Activated CD4-positive, alpha-beta T cell treated with anti-CD3 and anti-CD28 coated beads, Interleukin-2, amount 10 ng/mL, durations not matched to agents 7 days and 5 days (primary cell): ENCODE measurements around the gene BTBD9. TPM values are rescaled to one million over a fixed set of nuclear protein-coding genes. Genes with fewer than 3 reads are reported as not detected.

Experiments
- CTCF ChIA-PET: fragments of 350-600 bp; sonication (Branson Sonifier 250); formaldehyde crosslinking; loops from one replicate; lab custom pipeline; 2021; ENCODE audit warnings: antibody characterized with exemption; lab: Charles Lee
- POLR2A ChIA-PET: fragments of 350-600 bp; sonication (Branson Sonifier 250); formaldehyde crosslinking; loops from one replicate; lab custom pipeline; 2021; ENCODE audit warnings: antibody characterized with exemption; lab: Charles Lee
- DNase-seq: peaks from one replicate; pipeline ENCODE4 v3.0.0-alpha.2; 2020
- H3K27ac Mint-ChIP-seq: one replicate; pipeline ENCODE4 v1.8.0; 2021; ENCODE audit warnings: mild to moderate bottlenecking, moderate library complexity, mixed read lengths
- H3K27me3 Mint-ChIP-seq: one replicate; pipeline ENCODE4 v1.8.0; 2021; ENCODE audit warnings: mixed read lengths
- H3K36me3 Mint-ChIP-seq: one replicate; pipeline ENCODE4 v1.8.0; 2021; ENCODE audit warnings: low read depth, mixed read lengths
- H3K4me1 Mint-ChIP-seq: one replicate; pipeline ENCODE4 v1.8.0; 2021; ENCODE audit warnings: mixed read lengths
- H3K4me3 Mint-ChIP-seq: one replicate; pipeline ENCODE4 v1.8.0; 2021; ENCODE audit warnings: mild to moderate bottlenecking, moderate library complexity, mixed read lengths
- H3K9me3 Mint-ChIP-seq: one replicate; pipeline ENCODE4 v1.8.0; 2021; ENCODE audit warnings: mixed read lengths
- total RNA-seq, 2 experiments: library from RNA; stranded (reverse); gene quantifications; one replicate each; pipeline ENCODE4 v1.2.3, GENCODE V29; 2021

Gene BTBD9
- total RNA-seq, 2 experiments from 2014 or later = 12.0 to 12.6 TPM

DNA sequence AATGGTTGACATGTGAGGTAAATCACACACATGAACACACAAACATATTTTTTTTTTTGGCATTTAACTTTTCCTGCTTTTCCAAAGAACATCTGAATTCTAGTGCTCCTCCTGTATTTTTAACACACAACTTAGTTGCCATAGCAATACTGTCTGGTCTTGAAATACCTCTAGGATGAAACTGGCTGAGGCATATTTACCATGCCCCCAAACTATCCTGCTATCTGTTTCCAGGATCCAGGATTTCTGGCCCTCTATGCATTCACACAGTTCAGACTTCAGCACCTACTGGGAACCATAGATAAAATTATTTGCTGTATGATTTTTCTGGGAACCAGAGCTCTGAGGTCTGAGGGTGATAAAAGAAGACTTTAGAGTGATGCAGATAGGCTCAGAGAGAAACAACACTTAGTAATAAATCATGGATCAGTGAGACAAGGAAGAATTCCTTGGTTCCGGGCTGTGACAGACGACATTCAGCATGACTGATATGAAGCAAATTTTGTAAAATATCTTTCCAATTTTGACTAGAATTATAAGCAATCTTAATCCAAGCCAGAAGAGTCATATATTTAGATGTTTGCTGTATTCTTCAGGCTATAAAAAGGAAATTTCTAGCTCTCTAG, 359.7 kb downstream of the BTBD9 start:
- H3K9me3 Mint-ChIP-seq = no peaks in the 10 kb centered on the region
- H3K27me3 Mint-ChIP-seq = no peaks in the 10 kb centered on the region
- no peak for DNase-seq
- ChIA-PET CTCF (interaction anchor here (1.1 kb wide), 1 partner anchor 30 kb away, joined by 3 read pairs; no protein-coding TSS in a partner anchor), POLR2A (no interaction called here)
- peaks cover 5% of the 10 kb centered on the region for H3K4me1 Mint-ChIP-seq
- H3K36me3 Mint-ChIP-seq = no peaks in the 10 kb centered on the region
- H3K4me3 Mint-ChIP-seq = no peak overlapping the region
- no peak overlapping the region for H3K27ac Mint-ChIP-seq

GRCh38 chr6:38279423-38279822, 360.3 kb downstream of the BTBD9 start:
- DNase-seq = no peak
- Mint-ChIP-seq H3K4me1 (peaks cover 2% of the 10 kb centered on the region), H3K36me3 (no peaks in the 10 kb centered on the region), H3K9me3 (no peaks in the 10 kb centered on the region), H3K4me3 (no peak overlapping the region), H3K27ac (no peak overlapping the region), H3K27me3 (no peaks in the 10 kb centered on the region)
- ChIA-PET CTCF (interaction anchor here (1.1 kb wide), 1 partner anchor 31 kb away, joined by 3 read pairs; no protein-coding TSS in a partner anchor), POLR2A (no interaction called here)

- Mint-ChIP-seq H3K27ac (no peak overlapping the region), H3K9me3 (no peaks in the 10 kb centered on the region), H3K36me3 (no peaks in the 10 kb centered on the region), H3K4me3 (no peak overlapping the region), H3K27me3 (no peaks in the 10 kb centered on the region), H3K4me1 (peaks cover 3% of the 10 kb centered on the region)
- no peak for DNase-seq
- ChIA-PET CTCF (no interaction called here), POLR2A (no interaction called here)
Measured at GRCh38 chr6:38273325-38273724, 366.4 kb downstream of the BTBD9 start.

DNA sequence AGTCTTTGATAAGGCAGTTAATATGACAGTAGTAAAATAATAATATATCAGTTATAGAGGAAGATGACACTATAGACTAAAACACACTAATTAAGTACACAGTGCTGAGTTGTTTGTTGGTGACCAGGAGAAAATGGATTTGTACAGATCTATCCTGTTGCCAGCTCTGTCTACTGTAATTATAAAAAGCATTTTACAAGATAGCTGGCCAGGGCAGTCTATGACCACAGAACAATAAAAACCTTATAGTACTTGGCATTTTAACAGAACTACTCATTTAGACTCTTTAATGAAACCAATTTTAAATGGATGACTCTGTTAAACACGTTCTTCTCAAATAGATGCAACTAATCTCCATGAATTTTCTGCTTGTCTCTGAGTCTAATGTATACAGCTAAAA, 367.5 kb downstream of the BTBD9 start:
- H3K9me3 Mint-ChIP-seq = no peaks in the 10 kb centered on the region
- H3K36me3 Mint-ChIP-seq = no peaks in the 10 kb centered on the region
- ChIA-PET POLR2A (no interaction called here), CTCF (no interaction called here)
- H3K4me3 Mint-ChIP-seq = no peak overlapping the region
- no peaks in the 10 kb centered on the region for H3K27me3 Mint-ChIP-seq
- DNase-seq = no peak
- no peak overlapping the region for H3K27ac Mint-ChIP-seq
- peaks cover 3% of the 10 kb centered on the region for H3K4me1 Mint-ChIP-seq

DNA sequence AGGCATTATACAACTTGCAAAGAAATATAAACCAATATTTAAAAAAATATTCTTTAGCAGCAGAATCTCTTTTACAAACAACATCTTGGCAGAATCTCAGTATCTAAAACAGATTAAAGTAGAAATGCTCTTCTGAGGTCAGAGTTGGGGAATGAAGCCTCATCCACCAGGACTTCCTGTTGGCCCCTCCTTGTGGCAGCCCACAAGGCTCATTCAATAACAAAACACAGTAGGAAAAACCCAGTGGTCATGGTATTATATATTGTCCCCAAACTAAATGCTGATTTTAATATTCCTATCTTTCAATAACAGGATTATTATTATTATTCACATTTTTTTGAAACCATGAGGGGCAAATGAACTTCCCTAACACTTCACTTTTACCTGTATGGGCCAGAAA, 368.6 kb downstream of the BTBD9 start:
- Mint-ChIP-seq H3K4me1 (peaks cover 3% of the 10 kb centered on the region), H3K4me3 (no peak overlapping the region), H3K27ac (no peak overlapping the region), H3K27me3 (no peaks in the 10 kb centered on the region), H3K36me3 (no peaks in the 10 kb centered on the region), H3K9me3 (no peaks in the 10 kb centered on the region)
- ChIA-PET CTCF (interaction anchor here (0.6 to 0.7 kb wide), 3 partner anchors 285 to 1396 kb away, joined by 3 to 4 read pairs (median 4); no protein-coding TSS in a partner anchor), POLR2A (no interaction called here)
- DNase-seq = no peak

DNA sequence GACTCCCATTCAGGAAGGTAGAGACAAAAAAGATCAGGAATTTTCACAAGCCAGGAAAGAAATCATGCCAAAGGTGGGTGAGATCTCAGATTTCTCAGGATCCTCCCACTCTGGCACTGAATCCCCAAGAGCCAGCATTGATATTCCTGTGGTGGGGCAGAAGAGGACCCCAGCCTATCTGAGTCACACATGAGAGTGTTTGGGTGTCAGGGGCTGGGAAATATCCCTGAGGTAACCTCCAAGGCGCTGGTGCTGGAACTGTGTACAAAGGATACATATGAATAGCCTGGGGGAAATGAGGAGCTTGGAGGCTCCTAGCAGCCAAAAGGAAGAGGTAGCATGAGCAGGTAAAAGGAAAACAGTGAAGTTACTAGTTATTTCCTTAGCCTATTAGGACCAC, 369.4 kb downstream of the BTBD9 start:
- Mint-ChIP-seq H3K9me3 (no peaks in the 10 kb centered on the region), H3K36me3 (no peaks in the 10 kb centered on the region), H3K27ac (no peak overlapping the region), H3K27me3 (no peaks in the 10 kb centered on the region), H3K4me3 (no peak overlapping the region), H3K4me1 (peaks cover 3% of the 10 kb centered on the region)
- POLR2A ChIA-PET = no interaction called here
- DNase-seq = no peak
- CTCF ChIA-PET = no interaction called here

DNA sequence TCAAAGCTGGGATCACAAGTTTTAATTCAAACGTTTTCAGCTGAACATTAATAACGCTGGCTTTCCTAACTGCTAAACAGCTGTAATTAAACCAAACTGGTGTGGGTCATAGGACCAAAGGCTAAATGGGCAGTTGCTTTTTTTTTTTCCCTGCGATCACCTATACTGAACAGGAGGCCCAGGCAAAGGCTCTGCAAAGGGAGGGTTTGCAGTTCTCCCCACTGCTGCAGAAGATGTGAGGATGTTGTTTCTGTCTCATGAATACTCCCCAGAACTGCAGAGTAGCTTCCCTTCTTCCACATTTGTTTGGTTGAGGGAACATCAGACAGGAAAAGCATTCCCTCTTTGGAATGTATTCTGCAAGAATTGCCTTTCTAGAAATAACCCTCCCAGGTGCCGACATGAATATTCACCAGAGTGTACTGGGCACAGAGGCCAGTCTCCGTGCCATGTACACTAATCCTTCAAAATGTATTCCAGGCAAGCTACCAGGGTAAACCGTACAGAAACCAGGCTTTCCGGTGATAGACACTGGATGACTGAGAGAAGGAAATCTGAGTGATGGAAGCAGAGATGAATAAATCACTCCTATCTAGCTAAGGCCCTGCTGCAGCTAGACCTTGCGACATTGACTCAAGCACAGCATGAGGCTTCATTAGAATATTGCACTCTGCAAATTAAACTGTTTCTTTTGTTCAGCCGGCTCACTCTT, 370.1 kb downstream of the BTBD9 start:
- POLR2A ChIA-PET = no interaction called here
- H3K36me3 Mint-ChIP-seq = no peaks in the 10 kb centered on the region
- no peaks in the 10 kb centered on the region for H3K27me3 Mint-ChIP-seq

GRCh38 chr6:38268342-38268741, 371.4 kb downstream of the BTBD9 start:
- no peak for DNase-seq
- peaks cover 3% of the 10 kb centered on the region for H3K4me1 Mint-ChIP-seq
- H3K9me3 Mint-ChIP-seq = no peaks in the 10 kb centered on the region
- no peak overlapping the region for H3K27ac Mint-ChIP-seq
- no peaks in the 10 kb centered on the region for H3K27me3 Mint-ChIP-seq
- no peak overlapping the region for H3K4me3 Mint-ChIP-seq
- POLR2A ChIA-PET = no interaction called here
- no peaks in the 10 kb centered on the region for H3K36me3 Mint-ChIP-seq
- CTCF ChIA-PET = interaction anchor here (0.9 to 1.2 kb wide), 2 partner anchors 23 to 235 kb away, joined by 3 read pairs; no protein-coding TSS in a partner anchor

More for the DNA sequence above, 370.1 kb downstream of the BTBD9 start:
- no peak overlapping the region for H3K27ac Mint-ChIP-seq
- no peak for DNase-seq
- CTCF ChIA-PET = interaction anchor here (0.6 to 0.8 kb wide), 2 partner anchors 30 to 83 kb away, joined by 3 to 5 read pairs; no protein-coding TSS in a partner anchor
- H3K4me3 Mint-ChIP-seq = no peak overlapping the region
- no peaks in the 10 kb centered on the region for H3K9me3 Mint-ChIP-seq
- peaks cover 3% of the 10 kb centered on the region for H3K4me1 Mint-ChIP-seq

- no peak overlapping the region for H3K27ac Mint-ChIP-seq
- H3K27me3 Mint-ChIP-seq = no peaks in the 10 kb centered on the region
- POLR2A ChIA-PET = no interaction called here
- peaks cover 7% of the 10 kb centered on the region for H3K4me1 Mint-ChIP-seq
- CTCF ChIA-PET = interaction anchor here (0.6 kb wide), 1 partner anchor 408 kb away, joined by 3 read pairs; no protein-coding TSS in a partner anchor
- H3K4me3 Mint-ChIP-seq = no peak overlapping the region
- no peaks in the 10 kb centered on the region for H3K36me3 Mint-ChIP-seq
- no peaks in the 10 kb centered on the region for H3K9me3 Mint-ChIP-seq
- DNase-seq = no peak
Measured at GRCh38 chr6:38266921-38267354, 372.8 kb downstream of the BTBD9 start.

DNA sequence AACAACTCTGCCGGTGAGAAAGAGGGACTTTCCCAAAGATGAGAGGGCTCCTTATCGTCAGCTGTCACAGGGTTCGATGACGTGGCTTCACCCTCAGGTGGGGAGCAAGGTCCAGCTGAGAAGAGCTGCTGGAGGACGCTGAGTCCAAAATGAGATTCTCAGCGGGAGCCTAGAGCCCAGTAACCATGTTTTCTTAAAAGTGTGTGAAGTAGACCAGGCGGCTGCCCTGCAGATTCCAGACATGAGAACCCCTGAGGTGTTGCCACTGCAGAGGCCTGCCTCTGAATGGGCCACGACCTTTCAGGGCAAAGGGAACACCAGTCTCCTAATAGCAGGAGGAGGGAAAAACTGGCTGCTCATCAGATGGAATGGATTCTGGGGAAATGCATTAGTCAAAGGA, 375.1 kb downstream of the BTBD9 start:
- Mint-ChIP-seq H3K4me1 (peaks cover 7% of the 10 kb centered on the region), H3K4me3 (no peak overlapping the region), H3K27me3 (no peaks in the 10 kb centered on the region), H3K9me3 (no peaks in the 10 kb centered on the region), H3K36me3 (no peaks in the 10 kb centered on the region), H3K27ac (no peak overlapping the region)
- POLR2A ChIA-PET = no interaction called here
- DNase-seq = no peak
- CTCF ChIA-PET = no interaction called here

- no peak for DNase-seq
- Mint-ChIP-seq H3K9me3 (no peaks in the 10 kb centered on the region), H3K27me3 (no peaks in the 10 kb centered on the region), H3K4me3 (no peak overlapping the region), H3K27ac (no peak overlapping the region), H3K36me3 (no peaks in the 10 kb centered on the region), H3K4me1 (peaks cover 7% of the 10 kb centered on the region)
- POLR2A ChIA-PET = no interaction called here
- CTCF ChIA-PET = interaction anchor here (0.9 kb wide), 1 partner anchor 62 kb away, joined by 3 read pairs; no protein-coding TSS in a partner anchor
Measured at GRCh38 chr6:38262609-38263008, 377.1 kb downstream of the BTBD9 start.

GRCh38 chr6:38262026-38262425, 377.7 kb downstream of the BTBD9 start:
- Mint-ChIP-seq H3K4me3 (no peak overlapping the region), H3K9me3 (no peaks in the 10 kb centered on the region), H3K27ac (no peak overlapping the region), H3K27me3 (no peaks in the 10 kb centered on the region), H3K4me1 (peaks cover 7% of the 10 kb centered on the region), H3K36me3 (no peaks in the 10 kb centered on the region)
- DNase-seq = no peak
- CTCF ChIA-PET = interaction anchor here (0.9 kb wide), 1 partner anchor 61 kb away, joined by 3 read pairs; no protein-coding TSS in a partner anchor
- POLR2A ChIA-PET = no interaction called here

- Mint-ChIP-seq H3K4me1 (peaks cover 7% of the 10 kb centered on the region), H3K36me3 (no peaks in the 10 kb centered on the region), H3K4me3 (no peak overlapping the region), H3K27ac (no peak overlapping the region), H3K9me3 (no peaks in the 10 kb centered on the region), H3K27me3 (no peaks in the 10 kb centered on the region)
- POLR2A ChIA-PET = no interaction called here
- CTCF ChIA-PET = interaction anchor here (0.9 to 1.2 kb wide), 2 partner anchors 9 to 61 kb away, joined by 3 read pairs; no protein-coding TSS in a partner anchor
- DNase-seq = no peak
Measured at GRCh38 chr6:38261626-38262025, 378.1 kb downstream of the BTBD9 start.
